MM.1S (cell line): ENCODE data around the gene C12orf60.

Experiments
- EZH2phosphoT487 ChIP-seq: fragments of 300-600 bp; sonication (generic); IDR thresholded peaks from 2 replicates; pipeline ENCODE4 v1.6.1; 2018; ENCODE audit warnings: antibody characterized with exemption, low read length
- TF ChIP-seq, protein P1 (sequence below): fragments of 300-600 bp; sonication (generic); IDR thresholded peaks from 2 replicates; pipeline ENCODE4 v1.5.1; 2016; ENCODE audit warnings: antibody characterized with exemption, low read length, mixed read lengths

GRCh38 chr12:14844401-14844800 is 40.9 kb downstream of the C12orf60 start:
- TF ChIP-seq, protein P1, sequence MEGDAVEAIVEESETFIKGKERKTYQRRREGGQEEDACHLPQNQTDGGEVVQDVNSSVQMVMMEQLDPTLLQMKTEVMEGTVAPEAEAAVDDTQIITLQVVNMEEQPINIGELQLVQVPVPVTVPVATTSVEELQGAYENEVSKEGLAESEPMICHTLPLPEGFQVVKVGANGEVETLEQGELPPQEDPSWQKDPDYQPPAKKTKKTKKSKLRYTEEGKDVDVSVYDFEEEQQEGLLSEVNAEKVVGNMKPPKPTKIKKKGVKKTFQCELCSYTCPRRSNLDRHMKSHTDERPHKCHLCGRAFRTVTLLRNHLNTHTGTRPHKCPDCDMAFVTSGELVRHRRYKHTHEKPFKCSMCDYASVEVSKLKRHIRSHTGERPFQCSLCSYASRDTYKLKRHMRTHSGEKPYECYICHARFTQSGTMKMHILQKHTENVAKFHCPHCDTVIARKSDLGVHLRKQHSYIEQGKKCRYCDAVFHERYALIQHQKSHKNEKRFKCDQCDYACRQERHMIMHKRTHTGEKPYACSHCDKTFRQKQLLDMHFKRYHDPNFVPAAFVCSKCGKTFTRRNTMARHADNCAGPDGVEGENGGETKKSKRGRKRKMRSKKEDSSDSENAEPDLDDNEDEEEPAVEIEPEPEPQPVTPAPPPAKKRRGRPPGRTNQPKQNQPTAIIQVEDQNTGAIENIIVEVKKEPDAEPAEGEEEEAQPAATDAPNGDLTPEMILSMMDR = no peak
- TF ChIP-seq EZH2phosphoT487 = no peak
